Osteocyte (in vitro differentiated cells): ENCODE measurements around the gene OGN. TPM values are rescaled to one million over a fixed set of nuclear protein-coding genes. Genes with fewer than 3 reads are reported as not detected.

Experiments used
- DNase-seq: peaks from one replicate; pipeline ENCODE4 v3.0.0; 2021; ENCODE audit warnings: mixed read lengths; ENCODE audit not compliant: unreplicated experiment; ENCODE audit errors: extremely low spot score
- H3K27ac Mint-ChIP-seq: one replicate; pipeline ENCODE4 v1.8.0; 2021; ENCODE audit warnings: mild to moderate bottlenecking, mixed read lengths; ENCODE audit not compliant: unreplicated experiment
- H3K27me3 Mint-ChIP-seq: one replicate; pipeline ENCODE4 v1.8.0; 2021; ENCODE audit warnings: mixed read lengths; ENCODE audit not compliant: unreplicated experiment
- H3K36me3 Mint-ChIP-seq: one replicate; pipeline ENCODE4 v1.8.0; 2021; ENCODE audit warnings: mixed read lengths; ENCODE audit not compliant: unreplicated experiment
- H3K4me1 Mint-ChIP-seq: one replicate; pipeline ENCODE4 v1.8.0; 2021; ENCODE audit warnings: mixed read lengths; ENCODE audit not compliant: unreplicated experiment
- H3K4me3 Mint-ChIP-seq: one replicate; pipeline ENCODE4 v1.8.0; 2021; ENCODE audit warnings: mild to moderate bottlenecking, moderate library complexity, mixed read lengths; ENCODE audit not compliant: unreplicated experiment
- H3K9me3 Mint-ChIP-seq: one replicate; pipeline ENCODE4 v1.8.0; 2021; ENCODE audit warnings: mixed read lengths; ENCODE audit not compliant: unreplicated experiment
- long read RNA-seq: library from polyadenylated mRNA; unstranded; transcript quantifications from one replicate; pipeline ENCODE4 v2.0.0, GENCODE V29; 2021
- total RNA-seq: library from RNA; stranded (reverse); gene quantifications from 2 replicates; pipeline ENCODE4 v1.2.1, GENCODE V29; 2021
- TF ChIP-seq, protein P1 (sequence below): fragments of 200-600 bp; sonication (generic); IDR thresholded peaks from 2 replicates; pipeline ENCODE4 v1.5.0; 2021; ENCODE audit warnings: antibody characterized with exemption, mild to moderate bottlenecking, moderate library complexity

OGN gene, protein sequence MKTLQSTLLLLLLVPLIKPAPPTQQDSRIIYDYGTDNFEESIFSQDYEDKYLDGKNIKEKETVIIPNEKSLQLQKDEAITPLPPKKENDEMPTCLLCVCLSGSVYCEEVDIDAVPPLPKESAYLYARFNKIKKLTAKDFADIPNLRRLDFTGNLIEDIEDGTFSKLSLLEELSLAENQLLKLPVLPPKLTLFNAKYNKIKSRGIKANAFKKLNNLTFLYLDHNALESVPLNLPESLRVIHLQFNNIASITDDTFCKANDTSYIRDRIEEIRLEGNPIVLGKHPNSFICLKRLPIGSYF
- total RNA-seq = 3.9 and 5.5 TPM in 2 replicates
- long read RNA-seq, transcript OGN-202 (7 exons, 2,743 nt) = major isoform, 21 of 27 reads
- long read RNA-seq, partial matches to known transcripts = 3 of 27 reads
- long read RNA-seq, other reads (novel, unspliced or antisense) = 3 of 27 reads

DNA sequence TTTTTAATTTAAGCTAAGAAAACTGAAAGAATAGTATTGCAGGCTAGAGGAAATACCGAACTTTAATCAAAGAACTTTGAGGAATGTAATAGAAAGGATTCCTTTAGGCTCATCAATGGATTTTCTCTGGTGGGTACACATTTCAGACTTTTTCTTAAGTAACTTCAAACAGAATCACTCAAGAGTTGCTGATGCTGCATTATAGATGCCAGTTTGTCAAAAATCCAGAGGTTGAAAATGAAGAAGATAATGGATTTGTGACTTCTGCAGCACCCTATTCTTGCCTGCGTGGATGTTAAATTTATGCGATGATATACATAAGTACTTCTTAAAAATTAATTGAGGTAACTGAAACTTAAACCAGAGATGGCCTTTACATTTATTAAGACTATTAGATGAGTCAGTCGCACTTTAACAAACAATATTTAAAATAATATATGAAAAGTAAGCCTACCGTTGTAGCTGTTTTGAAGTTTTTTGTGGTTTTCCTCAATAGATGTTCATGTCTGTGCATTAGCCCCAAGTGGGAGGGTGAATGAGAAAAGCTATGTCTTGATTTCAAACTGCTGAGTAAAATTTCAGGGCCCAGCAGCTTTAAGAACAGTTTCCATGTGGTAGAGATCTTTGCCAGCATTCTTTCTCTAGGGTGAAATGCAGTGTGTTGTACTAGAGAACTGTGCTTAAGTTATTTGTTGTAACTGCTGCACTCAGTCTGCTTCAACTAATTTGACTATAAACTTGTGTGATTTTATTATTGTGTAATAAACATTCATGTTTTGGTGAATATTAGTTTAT lies at the start of gene OGN:
OGN (minus strand) TSS at position 537 of the 795 bp plus-strand sequence. CDS start 1,171 bp downstream, outside the sequence.
- Mint-ChIP-seq H3K4me3 (no peak within 1 kb of the TSS), H3K27me3 (no peaks in the 10 kb centered on the region), H3K36me3 (peaks cover 3% of the 10 kb centered on the region), H3K4me1 (peaks cover 41% of the 10 kb centered on the region), H3K27ac (peak within 1 kb of the TSS; percentile 67), H3K9me3 (no peaks in the 10 kb centered on the region)
- no peak for DNase-seq
- TF ChIP-seq, protein P1, sequence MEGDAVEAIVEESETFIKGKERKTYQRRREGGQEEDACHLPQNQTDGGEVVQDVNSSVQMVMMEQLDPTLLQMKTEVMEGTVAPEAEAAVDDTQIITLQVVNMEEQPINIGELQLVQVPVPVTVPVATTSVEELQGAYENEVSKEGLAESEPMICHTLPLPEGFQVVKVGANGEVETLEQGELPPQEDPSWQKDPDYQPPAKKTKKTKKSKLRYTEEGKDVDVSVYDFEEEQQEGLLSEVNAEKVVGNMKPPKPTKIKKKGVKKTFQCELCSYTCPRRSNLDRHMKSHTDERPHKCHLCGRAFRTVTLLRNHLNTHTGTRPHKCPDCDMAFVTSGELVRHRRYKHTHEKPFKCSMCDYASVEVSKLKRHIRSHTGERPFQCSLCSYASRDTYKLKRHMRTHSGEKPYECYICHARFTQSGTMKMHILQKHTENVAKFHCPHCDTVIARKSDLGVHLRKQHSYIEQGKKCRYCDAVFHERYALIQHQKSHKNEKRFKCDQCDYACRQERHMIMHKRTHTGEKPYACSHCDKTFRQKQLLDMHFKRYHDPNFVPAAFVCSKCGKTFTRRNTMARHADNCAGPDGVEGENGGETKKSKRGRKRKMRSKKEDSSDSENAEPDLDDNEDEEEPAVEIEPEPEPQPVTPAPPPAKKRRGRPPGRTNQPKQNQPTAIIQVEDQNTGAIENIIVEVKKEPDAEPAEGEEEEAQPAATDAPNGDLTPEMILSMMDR = no peak

DNA sequence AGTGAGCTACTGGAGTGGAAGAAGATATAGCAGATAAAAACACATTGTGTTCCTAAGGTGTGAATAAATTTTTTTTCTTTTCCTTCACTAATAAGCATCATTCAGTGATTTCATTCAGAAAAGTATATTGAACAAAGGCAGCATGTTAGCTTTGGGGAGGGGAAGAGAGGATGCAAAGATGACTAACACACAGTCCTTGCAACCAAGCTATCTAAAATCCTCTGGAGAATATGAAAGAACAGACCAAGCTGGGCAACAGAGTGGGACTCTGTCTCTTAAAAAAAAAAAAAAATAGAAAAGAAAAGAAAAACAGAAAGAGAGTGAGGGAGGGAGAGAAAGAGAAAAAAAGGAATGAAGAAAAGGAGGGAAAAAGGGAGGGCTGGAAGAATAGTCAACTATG lies 42.2 kb upstream of the OGN start:
- DNase-seq = no peak
- Mint-ChIP-seq H3K36me3 (no peaks in the 10 kb centered on the region), H3K4me1 (peaks cover 11% of the 10 kb centered on the region), H3K27ac (peak overlapping the region; percentile 29), H3K4me3 (no peak overlapping the region), H3K27me3 (no peaks in the 10 kb centered on the region), H3K9me3 (no peaks in the 10 kb centered on the region)
- TF ChIP-seq, protein P1 = no peak

DNA sequence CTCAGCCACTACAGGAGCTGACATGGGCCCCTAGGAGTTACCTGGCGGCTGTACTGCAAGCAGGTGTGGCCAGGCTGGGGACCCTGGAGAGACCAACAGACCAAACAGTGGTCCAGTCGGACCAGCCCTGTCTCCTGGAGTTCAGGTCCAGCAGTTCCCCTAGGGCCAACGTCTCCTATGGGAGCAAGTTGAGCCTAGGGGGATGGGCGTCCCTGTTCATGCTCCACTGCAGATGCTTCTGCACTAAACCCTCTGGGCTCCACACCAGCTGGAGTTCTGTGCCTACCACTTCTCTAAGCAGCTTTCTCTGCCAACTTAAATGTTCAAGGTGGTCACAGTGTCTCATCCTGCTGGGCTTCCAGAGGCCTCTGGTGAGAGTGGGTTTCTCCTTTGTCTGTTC lies 40.5 kb upstream of the OGN start:
- peaks cover 16% of the 10 kb centered on the region for H3K4me1 Mint-ChIP-seq
- H3K9me3 Mint-ChIP-seq = no peaks in the 10 kb centered on the region
- TF ChIP-seq, protein P1 = no peak
- no peak for DNase-seq
- no peak overlapping the region for H3K4me3 Mint-ChIP-seq
- no peak overlapping the region for H3K27ac Mint-ChIP-seq
- H3K36me3 Mint-ChIP-seq = no peaks in the 10 kb centered on the region
- H3K27me3 Mint-ChIP-seq = no peaks in the 10 kb centered on the region

DNA sequence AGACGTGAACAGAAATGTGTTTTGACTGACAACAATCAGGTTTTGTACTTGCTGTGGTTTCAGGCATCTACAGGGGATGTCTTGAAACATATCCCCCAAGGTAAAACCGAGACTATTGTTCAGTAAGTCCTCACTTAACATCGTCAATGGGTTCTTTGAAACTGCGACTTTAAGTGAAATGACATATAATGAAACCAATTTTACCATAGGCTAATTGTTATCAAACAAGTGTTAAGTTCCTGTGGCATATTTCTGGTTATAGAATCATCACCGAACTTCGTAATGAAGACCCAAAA lies 36.3 kb upstream of the OGN start:
- H3K36me3 Mint-ChIP-seq = peaks cover 9% of the 10 kb centered on the region
- no peak overlapping the region for H3K27ac Mint-ChIP-seq
- TF ChIP-seq, protein P1 = no peak
- H3K4me1 Mint-ChIP-seq = peaks cover 14% of the 10 kb centered on the region
- H3K27me3 Mint-ChIP-seq = no peaks in the 10 kb centered on the region
- DNase-seq = no peak
- peaks cover 5% of the 10 kb centered on the region for H3K9me3 Mint-ChIP-seq
- no peak overlapping the region for H3K4me3 Mint-ChIP-seq
